Sigmoid colon (tissue), 7 donors: ENCODE results near the gene NTF4. TPM values are rescaled to one million over a fixed set of nuclear protein-coding genes. Genes with fewer than 3 reads are reported as not detected.
A peak's percentile ranks its signal among the peaks of the same experiment; 100 is the strongest.

ENCODE experiments used
- DNase-seq: peaks from one replicate; pipeline ENCODE4 v3.0.0-alpha.2; 2019
- H3K27ac ChIP-seq, 4 donors: fragments of 200-600 bp; sonication (generic); one replicate each; pipeline ENCODE4 v1.5.1; 2016 to 2019; ENCODE audit warnings: mild to moderate bottlenecking in 1 of 4
- H3K27me3 ChIP-seq, 3 donors: fragments of 200-600 bp; sonication (generic); one replicate each; pipeline ENCODE4 v1.5.1; 2019; ENCODE audit warnings: mild to moderate bottlenecking in 1 of 3
- H3K36me3 ChIP-seq, 4 donors: fragments of 200-600 bp; sonication (generic); one replicate each; pipeline ENCODE4 v1.5.1; 2016 to 2019
- H3K4me1 ChIP-seq, 4 donors: fragments of 200-600 bp; sonication (generic); one replicate each; pipeline ENCODE4 v1.5.1; 2017 to 2019
- H3K4me3 ChIP-seq, 4 donors: fragments of 200-600 bp; sonication (generic); one replicate each; pipeline ENCODE4 v1.5.1; 2017 to 2019; ENCODE audit warnings: mild to moderate bottlenecking in 2 of 4, moderate library complexity in 1 of 4
- H3K9me3 ChIP-seq, 4 donors: fragments of 200-600 bp in 3 of 4; sonication (generic) in 3 of 4; one replicate each; pipeline versions ENCODE4 v1.5.1 to v1.6.1; 2013 to 2019
- CTCF ChIP-seq, 4 experiments: fragments of 450-650 bp in 3 of 4; fragments of 200-600 bp in 1 of 4; IDR thresholded peaks; one replicate each; pipeline ENCODE4 v1.5.1; 2016 to 2019; ENCODE audit warnings: antibody characterized with exemption in 4 of 4, mild to moderate bottlenecking in 3 of 4, moderate library complexity in 2 of 4
- EP300 ChIP-seq, 4 donors: sonication (generic); formaldehyde crosslinking; IDR thresholded peaks; one replicate each; pipeline ENCODE4 v1.6.1; 2017; ENCODE audit warnings: antibody characterized with exemption in 4 of 4
- POLR2A ChIP-seq, 2 donors: fragments of 450-650 bp; IDR thresholded peaks; one replicate each; pipeline ENCODE4 v1.6.1; 2016; ENCODE audit warnings: antibody characterized with exemption in 2 of 2, mild to moderate bottlenecking in 2 of 2, moderate library complexity in 2 of 2
- POLR2AphosphoS5 ChIP-seq, 4 donors: sonication (generic); formaldehyde crosslinking; IDR thresholded peaks; one replicate each; pipeline ENCODE4 v1.6.1; 2017; ENCODE audit warnings: antibody characterized with exemption in 4 of 4
- WGBS, 2 donors: extraction: QIAGEN DNeasy Blood & Tissue Kit; methylation state at CpG; one replicate each; pipeline ENCODE4 v1.1.7; 2013; 5-methylcytosine and 5-hydroxymethylcytosine counted together
- intact Hi-C: fragments of 100-400 bp; cut with DNase I; formaldehyde crosslinking; loops from one replicate; pipeline ENCODE4 v1.15.1; 2023
- polyA plus RNA-seq, 3 donors: library from polyadenylated mRNA; stranded (reverse); fragments of 200-250 nt; gene quantifications; one replicate each; pipeline ENCODE4 v1.2.3, GENCODE V29; 2013
- total RNA-seq, 4 donors: library from RNA; depleted of rRNA; stranded (reverse); fragments of >200 nt; gene quantifications; one replicate each; pipeline ENCODE4 v1.1.0, GENCODE V29; 2016
- donor health status: healthy with polysubstance abuse.
- donor health status: Bipolar disorder and iron deficiency.
- donor health status: healthy.

The NTF4 gene
- total RNA-seq (not detected), polyA plus RNA-seq (not detected)

- Histone ChIP-seq H3K4me3 (peak within 1 kb of the TSS in 2 of 4 donors; percentile 24 to 30), H3K27me3 (peaks cover 7 to 88% (median 49%) of the 10 kb centered on the region in 3 donors), H3K36me3 (no peaks in the 10 kb centered on the region), H3K4me1 (peaks cover 0 to 10% (median 6%) of the 10 kb centered on the region in 4 donors), H3K27ac (no peak within 1 kb of the TSS), H3K9me3 (no peaks in the 10 kb centered on the region)
- 3 to 6% methylated on average over 53 of the region's 53 CpGs for WGBS, 2 donors
- intact Hi-C loops = no loop called here
- DNase-seq = no peak
- no peak for TF ChIP-seq CTCF (IDR thresholded peaks at IDR 0.05)
- TF ChIP-seq POLR2A (IDR thresholded peaks at IDR 0.05) = no peak
- TF ChIP-seq EP300 (IDR thresholded peaks at IDR 0.05) = no peak
- no peak for TF ChIP-seq POLR2AphosphoS5 (IDR thresholded peaks at IDR 0.05)
These were observed at the start of gene NTF4 for GRCh38 chr19:49064768-49065611. Gene NTF4 (minus strand): TSS chr19:49064818. CDS start chr19:49061997, 2,821 bp downstream.

- intact Hi-C loops = loop anchor here (2.0 kb wide), 2 partner anchors 29 kb away; partner anchors contain the start of gene SNRNP70
- peaks cover 0 to 4% (median under 1%) of the 10 kb centered on the region in 4 donors for H3K36me3 ChIP-seq
- 1% methylated on average over 66 of the region's 66 CpGs for WGBS, 2 donors
- H3K9me3 ChIP-seq = no peaks in the 10 kb centered on the region
- peak; percentile 75 for DNase-seq
- H3K27me3 ChIP-seq = no peaks in the 10 kb centered on the region
- peaks cover 0 to 37% (median 24%) of the 10 kb centered on the region in 4 donors for H3K4me1 ChIP-seq
- peak within 1 kb of the TSS; percentile 71 to 87 (median 84) for H3K4me3 ChIP-seq
- peak within 1 kb of the TSS; percentile 83 to 91 (median 84) for H3K27ac ChIP-seq
- TF ChIP-seq POLR2AphosphoS5 (IDR thresholded peaks at IDR 0.05) (peak in 2 of 4 donors; percentile 23 to 31), CTCF (IDR thresholded peaks at IDR 0.05) (peak in 2 of 4 experiments; percentile 34 to 62), POLR2A (IDR thresholded peaks at IDR 0.05) (no peak), EP300 (IDR thresholded peaks at IDR 0.05) (no peak)
These were observed 49.4 kb upstream of the NTF4 start, which contains the start of gene LIN7B for GRCh38 chr19:49113762-49114629. Gene LIN7B (plus strand): TSS chr19:49114370. CDS start chr19:49114405, 35 bp downstream.

- intact Hi-C loops = no loop called here
- 82 to 87% methylated on average over 11 of the region's 11 CpGs for WGBS, 2 donors
- DNase-seq = no peak
- TF ChIP-seq EP300 (IDR thresholded peaks at IDR 0.05) (no peak), POLR2A (IDR thresholded peaks at IDR 0.05) (no peak), CTCF (IDR thresholded peaks at IDR 0.05) (no peak), POLR2AphosphoS5 (IDR thresholded peaks at IDR 0.05) (no peak)
- Histone ChIP-seq H3K27me3 (no peaks in the 10 kb centered on the region), H3K27ac (no peak overlapping the region), H3K36me3 (peaks cover 0 to 30% (median 19%) of the 10 kb centered on the region in 4 donors), H3K4me1 (peaks cover 0 to 22% (median 10%) of the 10 kb centered on the region in 4 donors), H3K9me3 (no peaks in the 10 kb centered on the region), H3K4me3 (no peak overlapping the region)
These were observed 46.8 kb upstream of the NTF4 start for GRCh38 chr19:49111218-49111998.

- 50 to 68% methylated on average over 3 of the region's 3 CpGs for WGBS, 2 donors
- Histone ChIP-seq H3K27ac (peak overlapping the region in 1 of 4 donors; percentile 26), H3K4me1 (peaks cover 0 to 22% (median 10%) of the 10 kb centered on the region in 4 donors), H3K36me3 (peaks cover 5 to 38% (median 23%) of the 10 kb centered on the region in 4 donors), H3K9me3 (no peaks in the 10 kb centered on the region), H3K4me3 (no peak overlapping the region), H3K27me3 (no peaks in the 10 kb centered on the region)
- intact Hi-C loops = no loop called here
- TF ChIP-seq EP300 (IDR thresholded peaks at IDR 0.05) (no peak), POLR2AphosphoS5 (IDR thresholded peaks at IDR 0.05) (no peak), CTCF (IDR thresholded peaks at IDR 0.05) (no peak), POLR2A (IDR thresholded peaks at IDR 0.05) (no peak)
- DNase-seq = no peak
These were observed 45.9 kb upstream of the NTF4 start for GRCh38 chr19:49110567-49110966.
